ENCODE results near the gene CHCHD3. TPM values are rescaled to one million over a fixed set of nuclear protein-coding genes. Genes with fewer than 3 reads are reported as not detected.

The CHCHD3 gene
- total RNA-seq, 1 donor from 2014 or later = 107 TPM

GRCh38 chr7:132760244-132760623 is 321.7 kb downstream of the CHCHD3 start:
- Mint-ChIP-seq H3K36me3 (ENCODE audit: low read depth) (no peaks in the 10 kb centered on the region), H3K4me1 (peaks cover 6% of the 10 kb centered on the region), H3K27me3 (ENCODE audit: low read depth) (no peaks in the 10 kb centered on the region), H3K9me3 (peaks cover 3% of the 10 kb centered on the region), H3K4me3 (no peak overlapping the region), H3K27ac (ENCODE audit: unreplicated experiment) (no peak overlapping the region)
- no peak for TF ChIP-seq CTCF (conservative IDR thresholded peaks at IDR 0.05)
- no peak for DNase-seq (ENCODE audit: low read depth, low spot score)

- DNase-seq (ENCODE audit: low read depth, low spot score) = no peak
- TF ChIP-seq CTCF (conservative IDR thresholded peaks at IDR 0.05) = no peak
- Mint-ChIP-seq H3K27me3 (ENCODE audit: low read depth) (no peaks in the 10 kb centered on the region), H3K36me3 (ENCODE audit: low read depth) (no peaks in the 10 kb centered on the region), H3K4me3 (no peak overlapping the region), H3K9me3 (peaks cover 3% of the 10 kb centered on the region), H3K4me1 (peaks cover 6% of the 10 kb centered on the region), H3K27ac (ENCODE audit: unreplicated experiment) (no peak overlapping the region)
These were observed 322.2 kb downstream of the CHCHD3 start for GRCh38 chr7:132759482-132760243.

- H3K27ac Mint-ChIP-seq (ENCODE audit: unreplicated experiment) = no peak overlapping the region
- no peaks in the 10 kb centered on the region for H3K36me3 Mint-ChIP-seq (ENCODE audit: low read depth)
- peaks cover 3% of the 10 kb centered on the region for H3K9me3 Mint-ChIP-seq
- H3K4me3 Mint-ChIP-seq = no peak overlapping the region
- H3K4me1 Mint-ChIP-seq = peaks cover 6% of the 10 kb centered on the region
- H3K27me3 Mint-ChIP-seq (ENCODE audit: low read depth) = no peaks in the 10 kb centered on the region
- no peak for TF ChIP-seq CTCF (conservative IDR thresholded peaks at IDR 0.05)
- no peak for DNase-seq (ENCODE audit: low read depth, low spot score)
These were observed 322.9 kb downstream of the CHCHD3 start for GRCh38 chr7:132758986-132759385.

GRCh38 chr7:132757783-132758182 is 324.1 kb downstream of the CHCHD3 start:
- Mint-ChIP-seq H3K4me3 (no peak overlapping the region), H3K36me3 (ENCODE audit: low read depth) (no peaks in the 10 kb centered on the region), H3K9me3 (peaks cover 3% of the 10 kb centered on the region), H3K27ac (ENCODE audit: unreplicated experiment) (no peak overlapping the region), H3K27me3 (ENCODE audit: low read depth) (no peaks in the 10 kb centered on the region), H3K4me1 (peaks cover 6% of the 10 kb centered on the region)
- no peak for TF ChIP-seq CTCF (conservative IDR thresholded peaks at IDR 0.05)
- no peak for DNase-seq (ENCODE audit: low read depth, low spot score)

- no peaks in the 10 kb centered on the region for H3K27me3 Mint-ChIP-seq (ENCODE audit: low read depth)
- H3K36me3 Mint-ChIP-seq (ENCODE audit: low read depth) = no peaks in the 10 kb centered on the region
- H3K9me3 Mint-ChIP-seq = peaks cover 3% of the 10 kb centered on the region
- no peak for TF ChIP-seq CTCF (conservative IDR thresholded peaks at IDR 0.05)
- peaks cover 6% of the 10 kb centered on the region for H3K4me1 Mint-ChIP-seq
- no peak overlapping the region for H3K27ac Mint-ChIP-seq (ENCODE audit: unreplicated experiment)
- no peak overlapping the region for H3K4me3 Mint-ChIP-seq
- DNase-seq (ENCODE audit: low read depth, low spot score) = no peak
These were observed 325.4 kb downstream of the CHCHD3 start for GRCh38 chr7:132756484-132756990.

Measured in neural crest cell (in vitro differentiated cells).